Measurements from ENCODE around the gene UBE2D2.

DNA sequence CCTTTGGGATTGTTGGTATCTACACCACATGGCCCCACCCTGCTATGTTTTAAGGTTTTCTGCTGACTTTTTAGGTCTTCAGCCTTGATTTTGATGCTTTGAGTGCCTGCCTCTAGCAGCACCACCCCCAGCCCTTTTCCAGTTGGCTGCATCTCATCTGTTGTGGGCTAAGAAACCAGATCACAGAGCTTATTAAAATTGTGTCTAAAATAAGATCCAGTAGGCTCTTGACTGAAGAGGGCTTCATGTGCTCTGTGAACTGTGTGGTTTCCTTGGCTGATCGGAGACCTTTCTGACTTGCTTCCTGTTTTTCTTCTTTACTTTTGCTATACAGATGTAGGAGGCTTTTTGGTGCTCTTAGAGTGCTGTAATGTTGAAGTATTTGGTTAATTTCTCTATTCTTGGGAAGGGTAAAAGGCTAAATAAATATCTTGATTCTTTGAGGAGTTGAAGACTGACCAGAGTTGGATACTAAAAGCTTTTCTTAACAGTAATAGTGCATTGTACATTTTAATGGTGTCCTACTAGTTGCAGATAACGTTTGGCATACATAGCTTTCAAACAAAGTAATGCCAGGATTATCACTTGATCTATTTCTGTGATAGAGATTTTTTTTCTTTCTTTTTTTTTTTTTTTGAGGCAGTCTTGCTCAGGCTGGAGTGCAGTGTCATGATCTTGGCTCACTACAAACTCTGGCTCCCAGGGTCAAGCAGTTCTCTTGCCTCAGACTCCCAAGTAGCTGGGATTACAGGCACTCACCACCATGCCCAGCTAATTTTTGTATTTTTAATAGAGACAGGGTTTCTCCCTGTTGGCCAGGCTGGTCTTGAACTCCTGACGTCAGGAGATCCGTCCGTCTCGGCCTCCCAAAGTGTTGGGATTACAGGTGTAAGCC lies 4.5 kb downstream of the UBE2D2 start:
- TF ChIP-seq, protein P1, sequence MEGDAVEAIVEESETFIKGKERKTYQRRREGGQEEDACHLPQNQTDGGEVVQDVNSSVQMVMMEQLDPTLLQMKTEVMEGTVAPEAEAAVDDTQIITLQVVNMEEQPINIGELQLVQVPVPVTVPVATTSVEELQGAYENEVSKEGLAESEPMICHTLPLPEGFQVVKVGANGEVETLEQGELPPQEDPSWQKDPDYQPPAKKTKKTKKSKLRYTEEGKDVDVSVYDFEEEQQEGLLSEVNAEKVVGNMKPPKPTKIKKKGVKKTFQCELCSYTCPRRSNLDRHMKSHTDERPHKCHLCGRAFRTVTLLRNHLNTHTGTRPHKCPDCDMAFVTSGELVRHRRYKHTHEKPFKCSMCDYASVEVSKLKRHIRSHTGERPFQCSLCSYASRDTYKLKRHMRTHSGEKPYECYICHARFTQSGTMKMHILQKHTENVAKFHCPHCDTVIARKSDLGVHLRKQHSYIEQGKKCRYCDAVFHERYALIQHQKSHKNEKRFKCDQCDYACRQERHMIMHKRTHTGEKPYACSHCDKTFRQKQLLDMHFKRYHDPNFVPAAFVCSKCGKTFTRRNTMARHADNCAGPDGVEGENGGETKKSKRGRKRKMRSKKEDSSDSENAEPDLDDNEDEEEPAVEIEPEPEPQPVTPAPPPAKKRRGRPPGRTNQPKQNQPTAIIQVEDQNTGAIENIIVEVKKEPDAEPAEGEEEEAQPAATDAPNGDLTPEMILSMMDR (IDR thresholded peaks at IDR 0.05) = no peak
- TF ChIP-seq POLR2A (IDR thresholded peaks at IDR 0.05) = no peak
